Ishikawa (cell line): ENCODE data around the gene CACNG4.

Experiments used
- CEBPB ChIP-seq: IDR thresholded peaks from 2 replicates; pipeline ENCODE4 v1.6.1; 2012
- CREB1 ChIP-seq: IDR thresholded peaks from 2 replicates; pipeline ENCODE4 v1.6.1; 2012; ENCODE audit warnings: low read depth
- EP300 ChIP-seq: IDR thresholded peaks from 2 replicates; pipeline ENCODE4 v1.6.1; 2012; ENCODE audit warnings: borderline replicate concordance
- FOXM1 ChIP-seq: IDR thresholded peaks from 2 replicates; pipeline ENCODE4 v1.6.1; 2012; ENCODE audit warnings: low read depth, borderline replicate concordance
- RAD21 ChIP-seq: IDR thresholded peaks from 2 replicates; pipeline ENCODE4 v1.6.1; 2012; ENCODE audit warnings: low read depth
- REST ChIP-seq: IDR thresholded peaks from 2 replicates; pipeline ENCODE4 v1.6.1; 2012; ENCODE audit warnings: low read depth, mild to moderate bottlenecking
- TAF1 ChIP-seq: IDR thresholded peaks from 2 replicates; pipeline ENCODE4 v1.6.1; 2012; ENCODE audit warnings: low read depth, mild to moderate bottlenecking
- TCF12 ChIP-seq: IDR thresholded peaks from 2 replicates; pipeline ENCODE4 v1.6.1; 2012; ENCODE audit warnings: low read depth
- TEAD4 ChIP-seq: IDR thresholded peaks from 2 replicates; pipeline ENCODE4 v1.6.1; 2012
- YY1 ChIP-seq: IDR thresholded peaks from 2 replicates; pipeline ENCODE4 v1.6.1; 2012; ENCODE audit warnings: low read depth

GRCh38 chr17:66950886-66951604 is 13.5 kb upstream of the CACNG4 start:
- no peak for TF ChIP-seq CREB1
- no peak for TF ChIP-seq RAD21
- TF ChIP-seq TAF1: no peak
- TF ChIP-seq FOXM1: no peak
- TF ChIP-seq EP300: no peak
- no peak for TF ChIP-seq TCF12
- no peak for TF ChIP-seq TEAD4
- TF ChIP-seq YY1: no peak
- TF ChIP-seq CEBPB: no peak
- TF ChIP-seq REST: no peak
